ENCODE measurements around the gene RPL39L. TPM values are rescaled to one million over a fixed set of nuclear protein-coding genes. Genes with fewer than 3 reads are reported as not detected.

RPL39L gene
- total RNA-seq, 4 donors from 2014 or later: 3.0 to 29.8 (median 11.6) TPM

DNA sequence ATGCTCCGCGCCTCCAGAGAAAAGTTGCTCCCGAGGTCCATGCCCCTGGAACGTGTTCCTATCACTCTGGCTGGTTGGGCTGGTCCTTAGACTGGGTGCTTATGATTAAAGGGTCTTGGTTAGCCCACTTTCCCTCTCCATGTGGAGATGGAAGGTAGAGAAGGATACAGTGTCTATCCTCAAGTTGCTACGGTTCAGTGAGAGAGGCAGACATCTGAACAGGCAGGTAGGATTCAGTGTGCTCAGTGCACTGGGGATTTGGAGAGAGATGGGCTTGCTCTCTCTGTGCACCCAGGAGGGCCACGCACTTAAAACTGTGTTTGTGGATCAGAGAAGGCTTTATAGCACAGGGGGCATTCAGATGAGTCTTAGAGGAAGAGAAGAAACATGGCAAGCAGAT lies 63.0 kb downstream of the RPL39L start:
- no peak for TF ChIP-seq POLR2A (IDR thresholded peaks at IDR 0.05)
- TF ChIP-seq, protein P1, sequence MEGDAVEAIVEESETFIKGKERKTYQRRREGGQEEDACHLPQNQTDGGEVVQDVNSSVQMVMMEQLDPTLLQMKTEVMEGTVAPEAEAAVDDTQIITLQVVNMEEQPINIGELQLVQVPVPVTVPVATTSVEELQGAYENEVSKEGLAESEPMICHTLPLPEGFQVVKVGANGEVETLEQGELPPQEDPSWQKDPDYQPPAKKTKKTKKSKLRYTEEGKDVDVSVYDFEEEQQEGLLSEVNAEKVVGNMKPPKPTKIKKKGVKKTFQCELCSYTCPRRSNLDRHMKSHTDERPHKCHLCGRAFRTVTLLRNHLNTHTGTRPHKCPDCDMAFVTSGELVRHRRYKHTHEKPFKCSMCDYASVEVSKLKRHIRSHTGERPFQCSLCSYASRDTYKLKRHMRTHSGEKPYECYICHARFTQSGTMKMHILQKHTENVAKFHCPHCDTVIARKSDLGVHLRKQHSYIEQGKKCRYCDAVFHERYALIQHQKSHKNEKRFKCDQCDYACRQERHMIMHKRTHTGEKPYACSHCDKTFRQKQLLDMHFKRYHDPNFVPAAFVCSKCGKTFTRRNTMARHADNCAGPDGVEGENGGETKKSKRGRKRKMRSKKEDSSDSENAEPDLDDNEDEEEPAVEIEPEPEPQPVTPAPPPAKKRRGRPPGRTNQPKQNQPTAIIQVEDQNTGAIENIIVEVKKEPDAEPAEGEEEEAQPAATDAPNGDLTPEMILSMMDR (IDR thresholded peaks at IDR 0.05): no peak
- H3K4me3 ChIP-seq (ENCODE audit: low read depth, poor library complexity, severe bottlenecking): no peak overlapping the region
- WGBS, 2 donors: 93 to 94% methylated on average over 6 of the region's 6 CpGs
- intact Hi-C loops (cut with DNase I; ENCODE audit: low total_unique reads): no loop called here
- DNase-seq (ENCODE audit: low spot score in 2 of 2): no peak

DNA sequence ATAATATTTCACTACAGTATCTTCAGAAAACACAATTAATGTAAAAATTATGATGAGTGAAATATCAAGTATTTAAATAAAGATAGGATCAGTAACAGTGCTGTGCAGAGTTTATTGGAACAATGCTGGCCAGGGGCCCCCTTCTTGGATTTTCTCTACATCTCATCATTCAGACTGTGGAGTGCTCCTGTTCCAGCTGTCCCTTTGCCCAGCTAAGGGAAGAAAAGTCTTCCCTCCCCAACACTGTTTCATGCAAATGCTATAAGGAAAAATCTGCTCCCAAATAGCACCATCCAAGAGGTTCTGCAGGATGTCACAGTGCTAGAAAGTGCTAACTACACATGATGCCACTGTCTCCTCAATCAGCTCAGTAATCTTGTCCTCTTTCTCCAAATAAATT lies 64.5 kb downstream of the RPL39L start:
- DNase-seq (ENCODE audit: low spot score in 2 of 2): no peak
- TF ChIP-seq, protein P1 (IDR thresholded peaks at IDR 0.05): no peak
- no peak for TF ChIP-seq POLR2A (IDR thresholded peaks at IDR 0.05)
- intact Hi-C loops (cut with DNase I; ENCODE audit: low total_unique reads): no loop called here

DNA sequence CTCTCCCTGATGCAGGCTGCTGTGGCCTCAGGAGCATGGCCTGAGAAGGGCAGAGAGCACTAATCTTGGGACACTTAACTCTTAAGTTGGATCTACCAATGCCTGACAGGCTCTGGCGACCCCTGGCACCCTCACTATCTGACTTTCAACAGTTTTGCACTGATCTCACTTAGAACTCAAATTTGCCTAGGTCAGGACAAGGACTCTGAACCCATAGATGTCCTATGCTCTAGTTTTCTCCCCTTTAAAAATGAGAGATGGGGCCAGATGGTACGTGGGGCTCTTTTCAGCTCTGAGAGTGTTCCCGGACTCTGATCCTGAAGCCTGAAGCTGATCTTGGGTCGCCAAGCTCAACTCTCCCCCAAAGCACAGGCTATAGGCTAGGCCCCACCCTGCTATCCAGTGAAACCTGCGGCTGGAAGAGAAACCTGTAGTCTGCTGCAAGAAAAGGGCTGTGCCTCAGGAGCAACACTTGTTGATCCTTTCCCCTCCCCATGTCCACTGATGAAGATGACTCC lies 65.7 kb downstream of the RPL39L start:
- TF ChIP-seq, protein P1 (IDR thresholded peaks at IDR 0.05): no peak
- no peak for TF ChIP-seq POLR2A (IDR thresholded peaks at IDR 0.05)
- no peak for DNase-seq (ENCODE audit: low spot score in 2 of 2)
- intact Hi-C loops (cut with DNase I; ENCODE audit: low total_unique reads): no loop called here
- H3K4me3 ChIP-seq (ENCODE audit: low read depth, poor library complexity, severe bottlenecking): no peak overlapping the region
- WGBS, 2 donors: 88 to 92% methylated on average over 5 of the region's 5 CpGs

More for the DNA sequence above, 64.5 kb downstream of the RPL39L start:
- H3K4me3 ChIP-seq (ENCODE audit: low read depth, poor library complexity, severe bottlenecking): no peak overlapping the region

DNA sequence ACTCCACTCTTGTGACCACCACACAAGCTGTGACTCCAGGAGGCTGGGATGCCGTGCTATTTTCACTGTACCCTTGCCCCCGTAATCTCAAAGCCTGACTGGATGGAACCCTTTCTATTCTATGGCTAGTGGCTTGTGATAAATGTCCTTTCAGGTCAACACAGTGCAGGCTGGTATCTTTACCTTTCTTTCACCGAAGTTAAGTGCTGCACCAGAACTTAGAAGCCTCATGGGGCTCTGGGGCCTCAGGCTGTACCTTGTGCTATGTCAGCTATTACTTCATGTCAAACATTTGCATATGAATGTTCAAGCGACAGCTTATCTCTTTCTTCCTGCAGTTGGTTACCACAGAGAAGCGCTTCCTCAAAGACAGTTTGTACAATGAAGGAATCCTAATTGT lies 66.8 kb downstream of the RPL39L start:
- intact Hi-C loops (cut with DNase I; ENCODE audit: low total_unique reads): no loop called here
- TF ChIP-seq, protein P1 (IDR thresholded peaks at IDR 0.05): no peak
- TF ChIP-seq POLR2A (IDR thresholded peaks at IDR 0.05): no peak
- DNase-seq (ENCODE audit: low spot score in 2 of 2): no peak
- 83 to 85% methylated on average over 5 of the region's 5 CpGs for WGBS, 2 donors
- H3K4me3 ChIP-seq (ENCODE audit: low read depth, poor library complexity, severe bottlenecking): no peak overlapping the region

DNA sequence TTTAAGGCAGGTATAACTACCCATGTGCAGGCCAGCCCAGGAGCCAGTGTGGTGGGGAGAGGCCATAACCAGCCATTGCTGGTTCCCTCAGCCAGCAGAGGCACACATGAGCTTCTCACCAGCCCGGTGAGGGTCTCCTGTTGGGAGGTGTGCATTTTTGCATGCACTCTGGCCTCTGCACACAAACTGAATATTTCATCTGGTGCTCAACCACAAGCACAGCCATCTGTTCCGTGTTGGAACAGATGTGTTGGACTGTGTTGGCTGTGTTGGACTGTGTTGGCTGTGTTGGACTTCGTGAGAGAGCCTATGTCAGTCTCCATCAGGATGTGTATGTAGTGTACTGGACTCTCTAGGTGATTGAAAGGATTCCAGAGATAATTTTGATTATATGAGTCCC lies 67.2 kb downstream of the RPL39L start:
- WGBS, 2 donors: 65 to 73% methylated on average over 3 of the region's 3 CpGs
- intact Hi-C loops (cut with DNase I; ENCODE audit: low total_unique reads): no loop called here
- TF ChIP-seq POLR2A (IDR thresholded peaks at IDR 0.05): no peak
- TF ChIP-seq, protein P1 (IDR thresholded peaks at IDR 0.05): no peak
- no peak for DNase-seq (ENCODE audit: low spot score in 2 of 2)
- no peak overlapping the region for H3K4me3 ChIP-seq (ENCODE audit: low read depth, poor library complexity, severe bottlenecking)

Other genes starting within 250 kb of the RPL39L start
- gene ST6GAL1, start 209.0 kb downstream of the RPL39L start, total RNA-seq: 10 to 100 TPM; 12.8 to 44.5 (median 25.2) TPM
- gene RTP1, start 58.0 kb upstream of the RPL39L start, total RNA-seq: not detected
- gene MASP1, start 152.2 kb upstream of the RPL39L start, total RNA-seq: 10 to 100 TPM in 1 of 4 donors, 1 to 10 TPM in 3; 1.6 to 16.7 (median 2.4) TPM
- 1 to 10 TPM in 1 of 4 donors, under 1 TPM in 2, not detected in 1; 0.21 to 1.3 (median 0.84) TPM for gene RTP4, start 228.9 kb upstream of the RPL39L start, total RNA-seq